HL-60/S4 treated with phorbol 12-myristate 13-acetate at 8.2 ng/mL for 4 days and 3 days (cell line): ENCODE data around the gene CHMP4A.

ENCODE experiments used
- in situ Hi-C: fragments of 300-500 bp; cut with MboI; formaldehyde crosslinking; loops from 2 replicates; pipeline ENCODE4 v1.15.0; 2022; ENCODE audit warnings: low sequenced_read_pairs

Gene CHMP4A

DNA sequence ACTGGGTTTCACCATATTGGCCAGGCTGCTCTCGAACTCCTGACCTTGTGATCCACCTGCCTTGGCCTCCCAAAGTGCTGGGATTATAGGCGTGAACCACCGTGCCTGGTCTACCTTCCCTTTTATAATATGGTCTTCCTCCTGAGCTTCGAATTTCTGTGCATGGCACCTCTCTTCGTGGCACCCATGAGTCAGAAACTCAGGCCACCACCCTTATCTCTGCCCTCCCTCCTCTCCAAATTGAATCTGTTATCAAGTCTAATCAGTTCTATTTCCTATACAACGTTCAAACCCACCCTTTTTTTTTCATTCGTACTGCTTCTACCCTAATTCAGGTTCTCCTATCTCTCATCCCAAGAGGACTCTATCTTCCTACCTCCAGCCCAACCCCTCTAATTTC is 34.1 kb upstream of the CHMP4A start:
- in situ Hi-C loops: loop anchor here (10.0 to 25.0 kb wide), 2 partner anchors 47 to 190 kb away; partner anchors contain the start of genes CBLN3, DHRS1, KHNYN and NOP9

DNA sequence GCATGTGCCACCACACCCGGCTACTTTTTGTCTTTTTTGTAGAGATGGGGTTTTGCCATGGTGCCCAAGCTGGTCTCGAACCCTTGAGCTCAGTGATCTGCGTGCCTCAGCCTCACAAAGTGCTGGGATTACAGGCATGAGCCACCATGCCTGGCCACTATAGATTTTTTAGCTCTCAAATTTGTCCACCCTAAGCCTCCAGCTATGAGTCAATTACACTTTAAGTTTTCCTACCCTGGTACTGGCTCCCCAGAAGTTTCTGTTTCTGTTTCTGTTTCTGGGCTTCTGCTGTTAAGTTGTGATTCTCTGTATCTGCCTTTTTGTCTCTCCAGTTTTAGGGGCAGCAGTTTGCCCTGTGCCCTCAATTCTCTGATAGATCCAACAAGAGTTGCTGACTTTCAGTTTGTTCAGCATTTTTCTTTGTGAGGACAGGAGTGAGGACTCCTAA is 33.5 kb upstream of the CHMP4A start:
- in situ Hi-C loops: loop anchor here (10.0 to 25.0 kb wide), 2 partner anchors 48 to 191 kb away; partner anchors contain the start of genes CBLN3, DHRS1, KHNYN and NOP9

DNA sequence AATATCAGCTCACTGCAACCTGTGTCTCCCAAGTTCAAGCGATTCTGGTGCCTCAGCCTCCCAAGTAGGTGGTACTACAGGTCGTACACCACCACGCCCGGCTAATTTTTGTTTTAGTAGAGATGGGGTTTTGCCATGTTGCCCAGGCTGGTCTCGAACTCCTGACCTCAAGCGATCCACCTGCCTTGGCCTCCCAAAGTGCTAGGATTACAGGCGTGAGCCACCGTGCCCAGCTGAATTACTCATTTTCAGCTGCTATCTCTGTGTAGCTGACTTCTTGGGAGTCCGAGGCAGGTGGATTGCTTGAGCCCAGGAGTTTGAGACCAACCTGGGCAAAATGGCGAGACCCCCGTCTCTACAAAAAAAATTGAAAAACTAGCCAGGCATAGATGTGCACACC is 32.1 kb upstream of the CHMP4A start:
- in situ Hi-C loops: loop anchor here (10.0 to 25.0 kb wide), 2 partner anchors 49 to 192 kb away; partner anchors contain the start of genes CBLN3, DHRS1, KHNYN and NOP9

DNA sequence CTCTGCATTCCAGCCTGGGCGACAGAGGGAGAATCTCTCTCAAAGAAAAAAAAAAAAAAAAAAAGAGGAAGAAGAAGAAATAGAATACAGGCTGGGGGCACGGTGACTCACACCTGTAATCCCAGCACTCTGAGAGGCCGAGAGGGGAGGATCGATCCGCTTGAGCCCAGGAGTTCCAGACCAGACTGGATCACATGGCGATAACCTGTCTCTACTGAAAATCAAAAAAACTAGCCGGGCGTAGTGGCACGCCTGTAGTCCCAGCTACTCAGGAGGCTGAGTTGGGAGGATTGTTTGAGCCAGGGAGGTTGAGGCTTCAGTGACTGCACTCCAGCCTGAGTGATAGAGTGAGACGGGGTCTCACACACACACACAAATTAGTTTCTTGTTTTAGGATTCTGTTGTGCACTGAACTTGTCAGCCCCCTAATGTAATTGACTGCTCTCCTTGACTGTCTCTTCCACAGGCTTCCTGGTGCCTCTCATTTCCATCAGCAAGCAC is 30.1 kb upstream of the CHMP4A start:
- in situ Hi-C loops: loop anchor here (10.0 to 25.0 kb wide), 2 partner anchors 51 to 194 kb away; partner anchors contain the start of genes CBLN3, DHRS1, KHNYN and NOP9

DNA sequence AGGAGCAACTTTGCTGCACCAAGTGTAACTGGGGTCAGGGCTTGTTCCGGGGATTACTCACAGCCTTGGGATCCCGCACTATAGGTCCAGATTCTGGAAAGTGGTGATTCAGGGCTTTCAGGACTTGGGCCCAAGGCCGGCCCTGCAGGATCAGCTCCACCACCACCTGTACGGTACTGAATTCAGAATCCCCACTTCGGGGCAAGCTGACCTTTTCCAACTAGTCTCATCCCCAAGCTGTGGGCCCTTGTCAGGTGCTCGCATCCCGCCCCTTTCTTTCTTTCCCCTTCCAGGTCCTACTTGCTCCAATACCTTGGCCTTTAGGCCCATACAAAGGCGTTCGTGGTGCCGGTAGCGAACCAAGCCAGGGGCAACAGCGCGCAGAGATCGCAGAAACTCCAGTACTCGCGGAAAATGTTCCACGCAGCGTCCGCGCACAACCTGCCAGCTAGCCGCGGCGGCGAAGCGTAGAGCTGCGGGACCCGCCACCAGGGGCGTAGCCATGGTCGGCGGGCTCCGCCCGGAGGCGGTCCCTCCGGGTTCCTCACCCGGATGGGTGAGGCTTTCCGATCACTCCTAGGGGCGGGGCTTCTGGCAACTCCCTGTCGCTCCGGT is 28.6 kb upstream of the CHMP4A start:
- in situ Hi-C loops: loop anchor here (10.0 to 25.0 kb wide), 2 partner anchors 53 to 195 kb away; partner anchors contain the start of genes CBLN3, DHRS1, KHNYN and NOP9

DNA sequence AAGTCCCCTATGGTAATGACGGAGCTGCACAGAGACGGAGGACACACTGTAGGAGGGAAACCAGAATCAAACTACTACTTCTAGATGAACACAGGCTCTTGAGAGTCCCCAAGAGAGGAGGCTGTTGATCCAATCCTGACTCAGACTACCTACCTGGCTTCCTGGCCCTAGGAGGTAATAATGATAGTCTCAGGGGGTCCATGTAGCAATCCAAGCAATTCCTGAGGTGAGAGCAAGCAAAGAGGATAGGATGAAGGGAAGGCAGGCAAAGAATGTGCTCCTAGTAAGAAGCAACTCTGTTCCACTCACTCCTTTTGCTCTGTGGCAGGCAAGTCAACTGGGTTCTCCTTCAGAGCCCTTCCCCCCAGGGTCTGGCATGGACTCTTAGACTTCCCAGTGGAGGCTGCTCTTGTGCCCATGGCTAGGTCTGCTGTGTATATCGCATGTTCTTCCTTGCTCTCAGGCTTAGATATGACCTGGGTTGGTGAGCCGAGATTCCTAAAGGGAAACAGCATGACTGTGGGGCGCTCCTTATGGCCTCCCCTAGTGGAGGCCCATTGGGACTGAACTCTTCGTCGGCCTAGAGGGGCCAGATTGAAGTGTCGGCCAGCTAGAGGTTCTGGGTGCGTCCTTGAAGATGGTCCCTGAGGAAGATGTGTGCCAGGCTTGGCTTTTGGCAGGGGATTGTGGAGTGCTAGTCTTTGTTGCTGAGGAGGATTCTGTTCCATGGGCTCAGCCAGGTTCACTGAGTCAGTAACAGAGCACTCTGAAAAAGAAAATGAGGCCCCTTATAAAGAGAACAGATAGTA is 27.0 kb upstream of the CHMP4A start:
- in situ Hi-C loops: loop anchor here (10.0 to 25.0 kb wide), 2 partner anchors 54 to 197 kb away; partner anchors contain the start of genes CBLN3, DHRS1, KHNYN and NOP9

DNA sequence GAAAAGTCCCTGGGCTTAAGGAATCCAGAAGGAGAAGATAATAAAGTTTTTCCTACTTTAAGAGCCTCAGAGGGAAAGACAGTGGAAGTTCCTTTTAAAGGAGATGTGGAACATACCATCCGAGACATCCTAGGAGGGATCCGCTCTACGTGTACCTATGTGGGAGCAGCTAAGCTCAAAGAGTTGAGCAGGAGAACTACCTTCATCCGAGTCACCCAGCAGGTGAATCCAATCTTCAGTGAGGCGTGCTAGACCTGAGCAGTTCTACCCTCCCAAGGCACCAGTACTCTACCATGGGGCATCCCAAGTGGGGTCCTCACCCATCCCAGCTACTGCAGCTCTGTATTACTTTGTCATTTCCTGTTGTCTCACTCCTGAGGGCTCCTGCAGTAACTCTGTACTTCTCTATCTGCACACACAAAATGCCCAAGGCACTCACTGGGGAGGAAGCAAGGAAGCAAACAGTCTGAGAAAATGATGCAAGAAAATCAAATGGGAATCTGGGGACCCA is 25.3 kb upstream of the CHMP4A start:
- in situ Hi-C loops: loop anchor here (25.0 kb wide), 1 partner anchor 199 kb away; the partner anchor contains the start of genes CBLN3, KHNYN and SDR39U1

DNA sequence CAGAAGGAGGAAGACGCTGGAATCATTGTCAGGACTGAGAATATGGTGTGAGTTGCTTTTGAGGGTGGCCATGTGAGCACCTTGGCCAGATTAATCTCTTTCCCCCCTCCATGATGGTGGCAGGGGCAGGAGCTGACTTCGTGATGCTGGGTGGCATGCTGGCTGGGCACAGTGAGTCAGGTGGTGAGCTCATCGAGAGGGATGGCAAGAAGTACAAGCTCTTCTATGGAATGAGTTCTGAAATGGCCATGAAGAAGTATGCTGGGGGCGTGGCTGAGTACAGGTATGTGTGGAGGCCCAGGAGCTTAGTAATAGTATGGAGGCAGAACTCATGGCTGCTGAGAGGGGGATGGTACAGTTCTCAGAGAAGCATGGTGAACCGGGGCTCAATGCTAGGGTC is 24.8 kb upstream of the CHMP4A start:
- in situ Hi-C loops: loop anchor here (25.0 kb wide), 1 partner anchor 199 kb away; the partner anchor contains the start of genes CBLN3, KHNYN and SDR39U1

DNA sequence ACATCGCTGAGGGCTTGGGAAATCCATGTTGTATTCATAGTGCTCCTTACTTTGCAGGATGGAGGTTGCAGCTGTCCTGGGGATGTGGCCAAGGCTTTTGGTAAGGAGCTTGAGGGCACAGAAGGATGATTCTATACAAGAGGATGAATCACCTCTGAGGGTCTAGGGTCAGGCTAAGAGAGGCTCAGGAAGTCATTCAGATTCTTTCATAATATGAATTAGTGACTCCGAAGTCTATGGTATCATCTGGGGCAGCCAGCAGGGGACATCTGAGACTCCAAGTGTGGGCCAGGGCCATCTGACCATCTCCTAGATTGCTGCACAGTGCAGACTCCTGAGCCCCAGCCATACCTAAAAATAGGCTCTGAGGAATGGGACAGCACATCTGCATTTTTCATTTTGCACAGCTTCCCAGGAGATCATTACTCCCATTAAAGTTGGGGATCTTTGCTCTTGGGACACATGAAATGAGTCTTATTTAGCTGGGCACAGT is 24.2 kb upstream of the CHMP4A start:
- in situ Hi-C loops: loop anchor here (25.0 kb wide), 1 partner anchor 200 kb away; the partner anchor contains the start of genes CBLN3, KHNYN and SDR39U1

DNA sequence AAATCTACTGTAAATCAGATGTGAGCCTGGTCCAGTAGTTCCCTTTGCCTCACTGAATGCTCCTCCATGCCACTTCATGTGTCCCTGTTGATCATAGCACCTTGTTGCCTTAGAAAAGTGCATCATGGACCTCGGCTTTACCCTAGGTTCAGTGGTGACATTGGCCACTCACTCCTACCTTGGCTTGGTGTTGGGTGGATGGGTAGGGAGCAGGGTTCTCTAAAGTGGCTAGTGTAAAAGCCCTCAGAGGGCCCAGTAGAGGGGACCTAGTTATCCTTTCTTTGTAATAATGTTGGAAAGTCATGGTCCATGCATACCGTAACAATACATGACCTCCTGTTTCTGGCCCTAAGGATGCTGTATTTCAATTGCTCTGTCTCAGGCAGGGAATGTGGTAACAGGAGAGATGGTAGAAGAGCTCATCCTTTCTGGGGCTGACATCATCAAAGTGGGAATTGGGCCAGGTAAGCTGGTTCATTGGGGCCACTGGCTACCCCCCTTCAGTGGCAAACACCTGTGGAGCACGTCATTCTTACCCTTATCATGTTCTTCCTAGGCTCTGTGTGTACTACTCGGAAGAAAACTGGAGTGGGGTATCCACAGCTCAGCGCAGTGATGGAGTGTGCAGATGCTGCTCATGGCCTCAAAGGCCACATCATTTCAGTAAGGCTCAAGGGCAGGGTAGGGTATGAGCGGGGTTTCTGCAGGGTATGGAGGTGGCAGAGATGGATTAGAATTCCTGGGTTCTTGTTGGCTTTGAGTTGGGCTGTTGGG is 23.6 kb upstream of the CHMP4A start:
- in situ Hi-C loops: loop anchor here (25.0 kb wide), 1 partner anchor 200 kb away; the partner anchor contains the start of genes CBLN3, KHNYN and SDR39U1

DNA sequence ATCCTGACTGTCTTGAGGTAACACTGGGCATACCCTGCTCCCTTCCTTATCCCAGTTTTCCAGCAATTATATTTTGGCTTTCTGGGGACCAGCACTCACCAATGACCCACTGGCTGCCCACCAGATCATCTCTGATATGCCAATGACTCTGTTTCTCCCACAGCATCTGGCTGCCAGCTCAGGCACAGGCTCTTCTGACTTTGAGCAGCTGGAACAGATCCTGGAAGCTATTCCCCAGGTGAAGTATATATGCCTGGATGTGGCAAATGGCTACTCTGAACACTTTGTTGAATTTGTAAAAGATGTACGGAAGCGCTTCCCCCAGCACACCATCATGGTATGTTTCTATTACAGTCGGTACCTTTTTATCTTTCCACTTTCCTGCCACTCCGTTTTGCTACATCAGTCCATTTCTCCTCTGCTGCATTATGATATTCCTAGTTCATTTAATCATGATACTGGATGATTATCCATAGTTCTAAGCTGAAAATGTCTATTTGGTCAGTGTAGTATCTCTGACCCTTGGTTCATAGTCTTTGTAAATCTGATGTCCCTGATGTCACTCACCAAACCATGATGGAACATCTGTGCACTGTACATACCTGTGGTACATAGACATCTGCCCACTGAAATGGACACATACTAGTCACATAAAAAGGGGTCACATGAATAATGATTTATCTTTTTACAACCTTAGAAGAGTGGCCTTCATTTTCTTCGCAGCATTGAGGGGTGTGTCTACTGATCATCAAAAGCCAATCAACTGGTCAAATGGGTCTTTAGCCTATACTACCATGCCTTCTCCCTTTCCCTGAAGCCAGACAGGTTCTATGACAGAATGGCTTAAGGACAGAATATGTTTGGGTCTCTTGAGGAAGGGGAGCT is 22.8 kb upstream of the CHMP4A start:
- in situ Hi-C loops: loop anchor here (25.0 kb wide), 1 partner anchor 201 kb away; the partner anchor contains the start of genes CBLN3, KHNYN and SDR39U1

DNA sequence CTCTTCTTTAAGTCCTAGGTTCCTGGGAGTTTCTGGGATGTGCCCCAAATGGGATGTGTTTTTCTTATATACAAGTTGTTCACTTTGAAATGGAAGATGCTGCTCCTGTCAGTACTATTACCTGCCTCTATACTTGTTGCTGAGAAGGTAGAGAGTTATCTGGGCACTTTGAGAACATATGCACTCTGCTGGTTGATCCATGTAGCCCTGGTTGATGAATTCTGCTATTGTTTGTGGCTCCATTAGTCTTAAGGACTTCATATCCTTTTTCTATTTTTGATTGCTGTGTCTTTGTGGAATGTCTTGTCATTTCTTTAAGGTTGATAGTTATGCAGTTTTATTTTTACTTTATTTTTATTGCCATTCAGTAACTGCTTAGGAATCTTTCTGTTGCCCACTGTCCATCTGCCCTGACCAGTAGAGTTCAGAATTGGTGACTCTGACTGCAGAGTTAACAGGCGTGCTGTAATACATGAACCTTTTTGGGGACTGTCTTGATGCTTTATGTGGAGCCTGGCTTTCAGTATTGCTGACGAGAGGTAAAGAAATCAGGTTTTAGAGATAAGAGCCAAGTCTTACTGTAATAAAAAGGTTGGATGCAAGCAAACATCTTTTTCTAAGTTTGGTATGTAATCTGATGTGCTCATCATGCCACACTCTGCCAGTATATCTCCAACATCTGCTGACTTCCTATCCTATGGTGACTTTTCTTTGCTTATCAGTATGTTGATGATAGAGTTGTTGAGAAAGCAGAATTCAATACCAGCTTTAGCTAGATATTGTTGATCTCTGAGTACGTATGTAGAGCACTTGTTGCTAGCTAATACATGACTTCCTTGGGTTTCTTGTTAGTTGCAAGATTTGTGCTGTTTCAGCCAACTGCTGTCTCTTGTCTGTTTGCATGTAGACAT is 21.1 kb upstream of the CHMP4A start:
- in situ Hi-C loops: loop anchor here (25.0 kb wide), 1 partner anchor 203 kb away; the partner anchor contains the start of genes CBLN3, KHNYN and SDR39U1

DNA sequence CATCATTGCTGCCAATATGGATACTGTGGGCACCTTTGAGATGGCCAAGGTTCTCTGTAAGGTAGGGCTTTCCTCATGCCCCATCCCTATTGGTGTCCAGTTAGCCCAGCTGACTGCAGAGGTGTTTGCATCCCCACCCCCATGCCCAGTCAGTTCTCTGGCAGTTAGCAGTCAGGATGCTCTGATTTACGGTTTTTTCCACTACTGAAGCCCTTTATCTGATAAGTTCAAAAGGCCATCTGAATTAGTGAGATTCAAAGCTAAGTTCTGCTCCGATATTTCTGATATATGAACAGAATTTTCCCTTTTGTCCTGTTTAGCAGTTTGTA is 20.2 kb upstream of the CHMP4A start:
- in situ Hi-C loops: loop anchor here (25.0 kb wide), 1 partner anchor 204 kb away; the partner anchor contains the start of genes CBLN3, KHNYN and SDR39U1

DNA sequence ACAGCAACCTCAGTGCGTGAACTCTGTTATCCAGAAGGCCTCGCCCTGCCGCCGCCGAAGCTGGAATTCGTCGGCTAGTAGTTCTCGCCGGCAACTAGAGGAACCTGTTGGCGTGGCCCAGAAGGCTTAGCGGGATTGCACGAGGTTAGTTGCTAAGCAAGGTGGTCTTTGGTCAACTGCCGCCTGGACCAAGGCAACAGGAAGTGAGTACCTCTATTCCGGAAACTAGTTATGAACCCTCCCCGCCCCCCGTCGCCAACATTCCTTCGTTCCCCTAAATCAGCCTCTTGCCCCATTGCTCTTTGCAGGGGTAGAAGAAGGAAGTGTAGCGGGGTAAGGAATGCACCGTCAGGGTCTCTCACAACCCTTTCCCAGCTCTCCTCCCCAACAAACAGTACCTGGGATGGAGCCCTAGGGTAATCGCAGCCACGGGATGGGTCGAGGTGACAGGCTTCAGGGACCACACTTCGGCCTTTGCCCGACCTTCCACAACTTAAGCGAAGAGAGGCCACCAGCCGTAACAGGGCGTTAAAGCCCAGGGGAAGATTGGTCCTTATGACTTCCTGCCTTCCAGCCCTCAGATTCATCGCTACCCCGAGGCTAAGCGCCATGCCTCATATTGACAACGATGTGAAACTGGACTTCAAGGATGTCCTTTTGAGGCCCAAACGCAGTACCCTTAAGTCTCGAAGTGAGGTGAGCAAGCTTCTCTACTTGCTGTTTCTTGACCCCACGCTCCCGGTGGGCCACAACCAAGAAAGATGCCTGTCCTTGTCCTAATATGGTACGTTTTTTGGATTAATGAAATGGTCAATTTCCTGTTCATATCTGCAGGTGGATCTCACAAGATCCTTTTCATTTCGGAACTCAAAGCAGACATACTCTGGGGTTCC is 19.6 kb upstream of the CHMP4A start, which contains the start of gene GMPR2:
TSS of gene GMPR2 (plus strand) at position 285 of the 893 bp plus-strand sequence. CDS start at position 610, 325 bp downstream.
- in situ Hi-C loops: loop anchor here (25.0 kb wide), 1 partner anchor 204 kb away; the partner anchor contains the start of genes CBLN3, KHNYN and SDR39U1

DNA sequence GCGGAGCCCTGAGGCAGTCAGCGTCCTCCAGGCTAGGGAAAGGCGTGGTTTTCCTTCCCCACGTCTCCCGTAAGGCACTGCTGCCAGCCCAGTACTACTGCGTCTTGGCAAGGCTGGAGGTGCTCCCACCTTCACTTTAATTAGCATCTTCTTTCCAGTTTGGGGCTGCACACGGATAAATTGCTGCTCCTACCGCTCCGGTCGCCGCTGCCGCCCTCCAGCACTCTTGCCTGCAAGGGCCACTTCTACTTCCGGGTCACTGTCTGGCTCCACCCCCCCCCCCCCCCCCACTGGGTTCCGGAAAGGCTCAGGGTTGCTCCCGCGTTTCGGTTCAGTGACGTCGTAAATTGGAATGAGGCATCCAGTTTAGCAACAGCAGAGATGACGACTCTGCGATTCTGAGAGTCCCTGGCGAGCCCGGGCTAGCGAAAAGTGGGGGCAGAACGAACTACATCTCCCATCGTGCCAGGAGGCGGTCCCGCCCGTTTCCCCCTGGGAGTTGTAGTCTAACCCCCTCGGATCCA is 18.9 kb upstream of the CHMP4A start, which contains the start of gene NEDD8:
TSS of gene NEDD8 (minus strand) at position 247 of the 524 bp plus-strand sequence. CDS start at position 147, 100 bp downstream.
- in situ Hi-C loops: loop anchor here (25.0 kb wide), 1 partner anchor 205 kb away; the partner anchor contains the start of genes CBLN3, KHNYN and SDR39U1
